H1 (cell line): ENCODE measurements around the gene SNRPB.

Experiments used
- SIN3A ChIP-seq, 2 experiments: IDR thresholded peaks in 1 of 2; conservative IDR thresholded peaks in 1 of 2; 2 replicates each; pipeline ENCODE4 v1.6.1; 2011 to 2012; ENCODE audit warnings: low read length in 2 of 2, improper control_type of control experiment in 1 of 2, low read depth in 1 of 2, mild to moderate bottlenecking in 1 of 2
- TCF12 ChIP-seq: IDR thresholded peaks from 2 replicates; pipeline ENCODE4 v1.6.1; 2011; ENCODE audit warnings: low read depth, mild to moderate bottlenecking, low read length
- TEAD4 ChIP-seq: IDR thresholded peaks from 2 replicates; pipeline ENCODE4 v1.6.1; 2012; ENCODE audit warnings: low read depth, low read length, inconsistent platforms, mixed read lengths
- ZNF274 ChIP-seq: IDR thresholded peaks from 2 replicates; pipeline ENCODE4 v1.7.0; 2012; ENCODE audit warnings: low read length, borderline replicate concordance; ENCODE audit errors: extremely low read depth
- TF ChIP-seq, protein P1 (sequence below), 3 experiments: IDR thresholded peaks; 1 replicate in 2 of 3; 2 replicates in 1 of 3; pipeline versions ENCODE4 v1.5.1 to v1.6.1; 2011; ENCODE audit warnings: low read length in 3 of 3, mild to moderate bottlenecking in 3 of 3, inconsistent platforms in 2 of 3, low read depth in 1 of 3, moderate library complexity in 1 of 3; ENCODE audit not compliant: insufficient read depth in 1 of 3; ENCODE audit errors: control extremely low read depth in 1 of 3

DNA sequence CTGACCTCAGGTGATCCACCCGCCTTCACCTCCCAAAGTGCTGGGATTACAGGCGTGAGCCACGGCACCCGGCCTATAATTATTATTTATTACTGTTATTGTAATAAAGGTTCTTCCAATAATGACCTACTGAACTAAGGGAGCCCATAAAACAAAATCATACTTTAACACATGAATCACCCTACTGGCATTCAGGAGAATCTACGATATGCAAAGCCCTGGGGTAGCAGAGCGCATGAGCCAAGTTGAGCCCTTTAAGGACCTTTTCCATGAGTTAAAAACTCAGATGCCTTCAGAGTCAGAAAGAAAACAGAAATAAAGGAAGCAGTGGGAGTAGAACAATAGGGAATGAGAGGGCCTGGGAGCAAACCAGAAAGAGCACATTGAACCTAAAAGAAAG lies 41.5 kb downstream of the SNRPB start:
- no peak for TF ChIP-seq ZNF274
- TF ChIP-seq SIN3A (conservative IDR thresholded peaks at IDR 0.05 in 1 of 2, IDR thresholded peaks at IDR 0.05 in 1 of 2; ENCODE audit: low read depth in 1 of 2, low read length in 2 of 2): no peak
- TF ChIP-seq TCF12: no peak
- no peak for TF ChIP-seq TEAD4
- TF ChIP-seq, protein P1, sequence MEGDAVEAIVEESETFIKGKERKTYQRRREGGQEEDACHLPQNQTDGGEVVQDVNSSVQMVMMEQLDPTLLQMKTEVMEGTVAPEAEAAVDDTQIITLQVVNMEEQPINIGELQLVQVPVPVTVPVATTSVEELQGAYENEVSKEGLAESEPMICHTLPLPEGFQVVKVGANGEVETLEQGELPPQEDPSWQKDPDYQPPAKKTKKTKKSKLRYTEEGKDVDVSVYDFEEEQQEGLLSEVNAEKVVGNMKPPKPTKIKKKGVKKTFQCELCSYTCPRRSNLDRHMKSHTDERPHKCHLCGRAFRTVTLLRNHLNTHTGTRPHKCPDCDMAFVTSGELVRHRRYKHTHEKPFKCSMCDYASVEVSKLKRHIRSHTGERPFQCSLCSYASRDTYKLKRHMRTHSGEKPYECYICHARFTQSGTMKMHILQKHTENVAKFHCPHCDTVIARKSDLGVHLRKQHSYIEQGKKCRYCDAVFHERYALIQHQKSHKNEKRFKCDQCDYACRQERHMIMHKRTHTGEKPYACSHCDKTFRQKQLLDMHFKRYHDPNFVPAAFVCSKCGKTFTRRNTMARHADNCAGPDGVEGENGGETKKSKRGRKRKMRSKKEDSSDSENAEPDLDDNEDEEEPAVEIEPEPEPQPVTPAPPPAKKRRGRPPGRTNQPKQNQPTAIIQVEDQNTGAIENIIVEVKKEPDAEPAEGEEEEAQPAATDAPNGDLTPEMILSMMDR (IDR thresholded peaks at IDR 0.05; ENCODE audit: control extremely low read depth in 1 of 3, insufficient read depth in 1 of 3, low read depth in 1 of 3, low read length in 3 of 3): no peak
